ENCODE data around the gene MARK4. TPM values are rescaled to one million over a fixed set of nuclear protein-coding genes. Genes with fewer than 3 reads are reported as not detected.

MARK4 gene
- total RNA-seq, 4 donors from 2014 or later: 17.4 to 36.9 (median 27.5) TPM

DNA sequence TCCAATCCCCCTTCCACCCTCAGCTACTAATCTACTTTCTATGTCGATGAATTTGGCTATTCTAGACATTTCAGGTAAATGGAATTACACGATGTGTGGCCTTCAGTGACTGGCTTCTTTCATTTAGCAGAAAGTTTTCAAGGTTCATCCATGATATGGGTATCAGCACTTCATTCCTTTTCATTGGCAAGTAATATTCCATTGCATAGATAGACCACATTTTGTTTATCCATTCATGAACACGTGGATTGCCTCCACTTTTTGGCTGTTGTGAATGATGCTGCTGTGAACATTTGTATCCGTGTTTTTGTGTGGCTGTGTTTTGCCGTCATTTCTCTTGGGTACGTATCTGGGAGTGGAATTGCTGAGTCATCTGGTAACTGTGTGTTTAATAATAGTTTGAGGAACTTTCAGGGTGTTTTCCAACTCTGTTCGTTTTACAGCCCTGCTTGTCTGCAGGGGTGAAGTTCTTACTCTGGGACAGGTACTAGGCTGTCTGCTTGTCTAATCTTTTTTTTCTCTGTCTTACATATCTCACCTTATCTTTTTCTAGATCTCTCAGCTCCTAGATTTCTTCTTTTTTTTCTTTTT, 32.5 kb downstream of the MARK4 start:
- no peak overlapping the region for H3K4me3 ChIP-seq
- intact Hi-C loops (cut with DNase I): no loop called here
- H3K36me3 ChIP-seq: peaks cover 37 to 92% (median 64%) of the 10 kb centered on the region in 4 donors
- TF ChIP-seq POLR2A (IDR thresholded peaks at IDR 0.05; ENCODE audit: low read depth): no peak
- TF ChIP-seq, protein P1, sequence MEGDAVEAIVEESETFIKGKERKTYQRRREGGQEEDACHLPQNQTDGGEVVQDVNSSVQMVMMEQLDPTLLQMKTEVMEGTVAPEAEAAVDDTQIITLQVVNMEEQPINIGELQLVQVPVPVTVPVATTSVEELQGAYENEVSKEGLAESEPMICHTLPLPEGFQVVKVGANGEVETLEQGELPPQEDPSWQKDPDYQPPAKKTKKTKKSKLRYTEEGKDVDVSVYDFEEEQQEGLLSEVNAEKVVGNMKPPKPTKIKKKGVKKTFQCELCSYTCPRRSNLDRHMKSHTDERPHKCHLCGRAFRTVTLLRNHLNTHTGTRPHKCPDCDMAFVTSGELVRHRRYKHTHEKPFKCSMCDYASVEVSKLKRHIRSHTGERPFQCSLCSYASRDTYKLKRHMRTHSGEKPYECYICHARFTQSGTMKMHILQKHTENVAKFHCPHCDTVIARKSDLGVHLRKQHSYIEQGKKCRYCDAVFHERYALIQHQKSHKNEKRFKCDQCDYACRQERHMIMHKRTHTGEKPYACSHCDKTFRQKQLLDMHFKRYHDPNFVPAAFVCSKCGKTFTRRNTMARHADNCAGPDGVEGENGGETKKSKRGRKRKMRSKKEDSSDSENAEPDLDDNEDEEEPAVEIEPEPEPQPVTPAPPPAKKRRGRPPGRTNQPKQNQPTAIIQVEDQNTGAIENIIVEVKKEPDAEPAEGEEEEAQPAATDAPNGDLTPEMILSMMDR (IDR thresholded peaks at IDR 0.05): no peak
- no peak for TF ChIP-seq POLR2AphosphoS5 (IDR thresholded peaks at IDR 0.05)
- TF ChIP-seq EP300 (IDR thresholded peaks at IDR 0.05): no peak
- no peaks in the 10 kb centered on the region for H3K9me3 ChIP-seq
- H3K27me3 ChIP-seq: no peaks in the 10 kb centered on the region
- no peak overlapping the region for H3K27ac ChIP-seq (replicated peaks in 1 of 4)
- no peaks in the 10 kb centered on the region for H3K4me1 ChIP-seq
- 76% methylated on average over 7 of the region's 7 CpGs for WGBS
- no peak for DNase-seq (ENCODE audit: extremely low spot score)

DNA sequence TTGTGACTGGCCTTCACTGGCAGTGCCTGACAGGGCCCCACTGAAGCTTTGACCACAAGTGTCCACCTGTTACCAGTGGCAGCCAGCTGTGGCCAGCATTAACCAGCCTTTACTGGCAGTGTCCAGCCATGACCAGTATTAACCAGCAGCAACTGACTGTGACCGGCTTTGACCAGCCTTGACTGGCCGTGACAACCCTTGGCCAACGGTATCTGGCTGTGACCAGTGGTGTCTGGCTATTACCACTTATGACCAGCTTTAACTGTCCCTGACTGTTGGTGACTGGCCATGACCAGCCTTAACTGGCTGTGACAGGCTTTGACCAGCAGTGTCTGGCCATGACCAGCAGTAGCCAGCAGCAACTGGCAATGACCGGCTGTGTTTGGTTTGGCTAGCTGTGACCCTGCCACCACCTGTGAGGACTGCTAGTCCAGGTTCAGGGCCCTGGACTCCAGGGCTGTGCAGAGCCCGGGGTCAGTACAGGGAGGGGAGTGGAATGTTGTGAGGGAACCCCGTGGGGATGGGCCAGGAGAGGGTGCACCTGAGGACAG, 39.4 kb downstream of the MARK4 start:
- TF ChIP-seq, protein P1 (IDR thresholded peaks at IDR 0.05): no peak
- no peak for TF ChIP-seq POLR2AphosphoS5 (IDR thresholded peaks at IDR 0.05)
- 100% methylated on average over 4 of the region's 6 CpGs for WGBS

DNA sequence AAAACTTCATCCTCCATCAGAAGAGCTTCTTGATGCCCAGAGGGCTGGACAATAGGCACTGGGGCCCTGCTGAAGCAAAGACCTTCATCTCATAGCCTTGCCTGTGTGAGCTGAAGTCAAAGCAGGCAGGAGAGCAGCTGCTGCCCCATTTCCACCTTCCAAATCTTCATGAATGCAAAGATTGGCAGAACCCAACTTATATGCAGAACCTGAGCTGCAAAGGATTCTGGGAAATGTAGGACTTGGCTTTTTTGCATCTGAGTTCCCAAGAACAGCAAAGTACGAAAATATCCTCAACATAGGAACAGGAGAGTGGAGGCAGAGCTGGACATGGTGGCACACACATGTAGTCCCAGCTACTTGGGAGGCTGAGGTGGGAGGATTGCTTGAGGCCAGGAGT, 40.8 kb downstream of the MARK4 start:
- WGBS: 100% methylated on average over 1 of the region's 1 CpG
- H3K27me3 ChIP-seq: no peaks in the 10 kb centered on the region
- intact Hi-C loops (cut with DNase I): no loop called here
- peaks cover 0 to 15% (median 3%) of the 10 kb centered on the region in 4 donors for H3K9me3 ChIP-seq
- no peak for DNase-seq (ENCODE audit: extremely low spot score)
- TF ChIP-seq, protein P1 (IDR thresholded peaks at IDR 0.05): no peak
- TF ChIP-seq POLR2AphosphoS5 (IDR thresholded peaks at IDR 0.05) (no peak), EP300 (IDR thresholded peaks at IDR 0.05) (no peak), POLR2A (IDR thresholded peaks at IDR 0.05; ENCODE audit: low read depth) (no peak)
- H3K36me3 ChIP-seq: peaks cover 17 to 97% (median 55%) of the 10 kb centered on the region in 4 donors
- H3K4me1 ChIP-seq: peaks cover 0 to 11% (median 10%) of the 10 kb centered on the region in 4 donors
- H3K4me3 ChIP-seq: no peak overlapping the region
- no peak overlapping the region for H3K27ac ChIP-seq (replicated peaks in 1 of 4)

More for the DNA sequence above, 39.4 kb downstream of the MARK4 start:
- Histone ChIP-seq H3K27me3 (no peaks in the 10 kb centered on the region), H3K4me1 (peaks cover 0 to 11% (median 10%) of the 10 kb centered on the region in 4 donors), H3K9me3 (peaks cover 0 to 15% (median 3%) of the 10 kb centered on the region in 4 donors), H3K27ac (replicated peaks in 1 of 4) (no peak overlapping the region), H3K36me3 (peaks cover 18 to 98% (median 48%) of the 10 kb centered on the region in 4 donors), H3K4me3 (no peak overlapping the region)
- intact Hi-C loops (cut with DNase I): no loop called here
- no peak for DNase-seq (ENCODE audit: extremely low spot score)

DNA sequence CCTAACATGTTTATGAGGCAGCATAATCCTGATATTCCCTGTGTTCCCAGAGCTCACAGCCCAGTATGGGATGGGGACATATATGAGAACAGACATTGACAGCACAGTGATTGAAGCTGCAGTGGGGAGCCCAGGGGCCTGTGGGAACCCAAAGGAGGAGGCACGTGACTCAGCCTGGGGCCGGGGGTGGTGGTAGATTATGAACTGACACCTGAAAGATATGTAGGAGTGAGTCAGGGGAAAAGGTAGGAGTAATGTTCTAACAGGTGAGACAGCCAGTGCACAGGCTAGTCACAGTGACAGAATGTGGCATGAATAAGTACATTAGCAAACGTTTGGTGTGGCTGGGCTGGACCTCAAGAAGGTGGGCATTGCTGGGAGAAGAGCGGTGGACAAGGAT, 42.6 kb downstream of the MARK4 start:
- H3K4me3 ChIP-seq: no peak overlapping the region
- intact Hi-C loops (cut with DNase I): no loop called here
- no peaks in the 10 kb centered on the region for H3K27me3 ChIP-seq
- H3K27ac ChIP-seq (replicated peaks in 1 of 4): no peak overlapping the region
- peaks cover 8 to 96% (median 50%) of the 10 kb centered on the region in 4 donors for H3K36me3 ChIP-seq
- no peak for TF ChIP-seq POLR2AphosphoS5 (IDR thresholded peaks at IDR 0.05)
- TF ChIP-seq, protein P1 (IDR thresholded peaks at IDR 0.05): no peak
- TF ChIP-seq POLR2A (IDR thresholded peaks at IDR 0.05; ENCODE audit: low read depth): no peak
- no peak for TF ChIP-seq EP300 (IDR thresholded peaks at IDR 0.05)
- peaks cover 0 to 15% (median 3%) of the 10 kb centered on the region in 4 donors for H3K9me3 ChIP-seq
- no peak for DNase-seq (ENCODE audit: extremely low spot score)
- 91% methylated on average over 4 of the region's 4 CpGs for WGBS
- H3K4me1 ChIP-seq: peaks cover 0 to 11% (median 10%) of the 10 kb centered on the region in 4 donors
